B cell (primary cell): Measurements from ENCODE around the gene NRGN. TPM values are rescaled to one million over a fixed set of nuclear protein-coding genes. Genes with fewer than 3 reads are reported as not detected.

Source experiments
- ATAC-seq: fragments of 200-7000 bp; cut with Tn5 transposase; one replicate; pipeline ENCODE4 v1.10.0; 2021; ENCODE audit warnings: low read depth, mild to moderate bottlenecking, moderate number of reproducible peaks, moderate library complexity
- CTCF ChIA-PET: fragments of 350-600 bp; sonication (Branson Sonifier 250); formaldehyde crosslinking; loops from one replicate; lab custom pipeline; 2021; ENCODE audit warnings: antibody characterized with exemption, inconsistent platforms; lab: Charles Lee
- POLR2A ChIA-PET: fragments of 350-600 bp; sonication (Branson Sonifier 250); formaldehyde crosslinking; loops from one replicate; lab custom pipeline; 2021; ENCODE audit warnings: antibody characterized with exemption; lab: Charles Lee
- DNase-seq: peaks from one replicate; pipeline ENCODE4 v3.0.0; 2013
- H2AFZ ChIP-seq: 2 replicates; pipeline ENCODE4 v1.6.1; 2012; ENCODE audit warnings: mild to moderate bottlenecking, low read depth, low read length; ENCODE audit not compliant: insufficient read depth, poor library complexity, severe bottlenecking
- H3K27ac ChIP-seq, 2 donors: 1 replicate in 1 of 2; 2 replicates in 1 of 2; pipeline ENCODE4 v1.5.1; 2012 to 2013; ENCODE audit warnings: low read length in 2 of 2, mild to moderate bottlenecking in 2 of 2, moderate library complexity in 1 of 2
- H3K27me3 ChIP-seq, 4 experiments: fragments of 200-600 bp in 1 of 4; sonication (generic) in 1 of 4; replicated peaks in 1 of 4; 1 replicate in 2 of 4; 2 replicates in 2 of 4; pipeline versions ENCODE4 v1.6.1 to v1.7.0; 2013 to 2016; ENCODE audit warnings: low read length in 3 of 4, mild to moderate bottlenecking in 2 of 4, mixed read lengths in 1 of 4, moderate library complexity in 1 of 4; ENCODE audit not compliant: insufficient read depth in 4 of 4, control insufficient read depth in 3 of 4; ENCODE audit errors: control extremely low read depth in 1 of 4
- H3K36me3 ChIP-seq, 2 experiments: replicated peaks in 1 of 2; 1 replicate in 1 of 2; 2 replicates in 1 of 2; pipeline versions ENCODE4 v1.6.1 to v1.7.1; 2013; ENCODE audit warnings: low read length in 1 of 2; ENCODE audit not compliant: insufficient read depth in 2 of 2, control insufficient read depth in 1 of 2; ENCODE audit errors: control extremely low read depth in 1 of 2, extremely low read depth in 1 of 2
- H3K4me1 ChIP-seq, 2 donors: fragments of 200-600 bp in 1 of 2; sonication (generic) in 1 of 2; 1 replicate in 1 of 2; 2 replicates in 1 of 2; pipeline versions ENCODE4 v1.5.1 to v1.6.1; 2013 to 2017; ENCODE audit warnings: low read length in 2 of 2; ENCODE audit not compliant: control insufficient read depth in 2 of 2, insufficient read depth in 2 of 2
- H3K4me2 ChIP-seq: replicated peaks from 2 replicates; pipeline ENCODE3; 2012; ENCODE audit warnings: mild to moderate bottlenecking, low read depth, low read length; ENCODE audit not compliant: poor library complexity, severe bottlenecking
- H3K4me3 ChIP-seq, 5 experiments: fragments of 200-600 bp in 1 of 5; sonication (generic) in 1 of 5; 1 replicate in 3 of 5; 2 replicates in 2 of 5; pipeline versions ENCODE4 v1.5.1 to v1.7.0; 2011 to 2016; ENCODE audit warnings: low read length in 4 of 5, mild to moderate bottlenecking in 4 of 5, low read depth in 2 of 5, control low read depth in 1 of 5, moderate library complexity in 1 of 5; ENCODE audit not compliant: insufficient read depth in 1 of 5; ENCODE audit errors: control extremely low read depth in 1 of 5, extremely low read depth in 1 of 5
- H3K79me2 ChIP-seq: fragments of 200-600 bp; sonication (generic); one replicate; pipeline ENCODE4 v1.6.0; 2016; ENCODE audit warnings: low read length; ENCODE audit not compliant: control insufficient read depth, insufficient read depth
- H3K9ac ChIP-seq: fragments of 200-600 bp; sonication (generic); 2 replicates; pipeline ENCODE4 v1.6.1; 2017; ENCODE audit warnings: mild to moderate bottlenecking, low read length, moderate library complexity
- H3K9me3 ChIP-seq, 3 donors: one replicate each; pipeline versions ENCODE4 v1.6.1 to v1.7.1; 2013; ENCODE audit warnings: low read length in 2 of 3; ENCODE audit not compliant: control insufficient read depth in 2 of 3, insufficient read depth in 1 of 3; ENCODE audit errors: control extremely low read depth in 1 of 3
- H4K20me1 ChIP-seq: 2 replicates; pipeline ENCODE4 v1.6.0; 2012; ENCODE audit warnings: mild to moderate bottlenecking, low read length; ENCODE audit not compliant: insufficient read depth, control insufficient read depth, poor library complexity, severe bottlenecking
- H3K27ac Mint-ChIP-seq: one replicate; pipeline ENCODE4 v1.8.0; 2021; ENCODE audit warnings: mixed read lengths
- H3K27me3 Mint-ChIP-seq: one replicate; pipeline ENCODE4 v1.8.0; 2021; ENCODE audit warnings: mixed read lengths
- H3K4me1 Mint-ChIP-seq: one replicate; pipeline ENCODE4 v1.8.0; 2021; ENCODE audit warnings: mixed read lengths
- H3K4me3 Mint-ChIP-seq: one replicate; pipeline ENCODE4 v1.8.0; 2021; ENCODE audit warnings: mixed read lengths
- H3K9me3 Mint-ChIP-seq: one replicate; pipeline ENCODE4 v1.8.0; 2022; ENCODE audit warnings: mixed read lengths; ENCODE audit not compliant: insufficient read depth
- CTCF ChIP-seq: fragments of 200-600 bp; IDR thresholded peaks from one replicate; pipeline ENCODE4 v1.8.0; 2022; ENCODE audit warnings: antibody characterized with exemption, mild to moderate bottlenecking
- EZH2 ChIP-seq: IDR thresholded peaks from 2 replicates; pipeline ENCODE4 v1.6.1; 2012; ENCODE audit warnings: borderline replicate concordance, low read depth, mild to moderate bottlenecking, moderate library complexity, low read length; ENCODE audit not compliant: insufficient read depth, poor library complexity, severe bottlenecking
- WGBS: methylation state at CpG from one replicate; pipeline ENCODE4 v1.1.5; 2013; ENCODE audit warnings: missing lambda C conversion rate; ENCODE audit not compliant: insufficient coverage; 5-methylcytosine and 5-hydroxymethylcytosine counted together
- intact Hi-C: fragments of 100-400 bp; cut with micrococcal nuclease; formaldehyde crosslinking; loops from one replicate; pipeline ENCODE4 v1.10.0; 2022
- polyA plus RNA-seq: library from polyadenylated mRNA; depleted of rRNA; stranded (reverse); fragments of >200 nt; gene quantifications from 2 replicates; pipeline ENCODE4 v1.2.3, GENCODE V29; 2012
- total RNA-seq, 2 donors: library from RNA; stranded (reverse); fragments of 120-200 nt in 1 of 2; gene quantifications; 1 replicate in 1 of 2; 2 replicates in 1 of 2; pipeline versions ENCODE4 v1.2.3 to v1.2.4, GENCODE V29; 2013 to 2022

The NRGN gene
- total and polyA plus RNA-seq, 2 donors (not counting 1 experiment from before 2014, with no cell fraction given), result 3.1 TPM; not detected in 1

GRCh38 chr11:124766156-124766555 lies 26.4 kb downstream of the NRGN start:
- H4K20me1 ChIP-seq, result peaks cover 3% of the 10 kb centered on the region
- Mint-ChIP-seq H3K4me3 (no peak overlapping the region), H3K27ac (no peak overlapping the region), H3K27me3 (no peaks in the 10 kb centered on the region), H3K9me3 (no peaks in the 10 kb centered on the region), H3K4me1 (peaks cover 19% of the 10 kb centered on the region)
- DNase-seq, result no peak
- no CpG with 5 or more reads among the region's 2 CpGs for WGBS
- H3K4me2 ChIP-seq, result no peak overlapping the region
- H3K4me1 ChIP-seq, result peaks cover 12 to 27% of the 10 kb centered on the region in 2 donors
- no peak overlapping the region for H3K27ac ChIP-seq
- H3K27me3 ChIP-seq, result peaks cover 0 to 5% (median 2%) of the 10 kb centered on the region in 4 experiments
- peaks cover 2 to 23% of the 10 kb centered on the region in 2 experiments for H3K36me3 ChIP-seq
- no peaks in the 10 kb centered on the region for H3K9me3 ChIP-seq
- CTCF ChIA-PET, result interaction anchor here (0.6 to 11.1 kb wide), 10 partner anchors 11 to 365 kb away, joined by 3 to 202 read pairs (median 4); partner anchors contain the start of genes MSANTD2, SIAE, SPA17 and VSIG2
- no peak for ATAC-seq
- H2AFZ ChIP-seq, result no peak overlapping the region
- no peak overlapping the region for H3K4me3 ChIP-seq
- peaks cover 7% of the 10 kb centered on the region for H3K79me2 ChIP-seq
- TF ChIP-seq EZH2 (no peak), CTCF (no peak)
- intact Hi-C loops, result no loop called here
- POLR2A ChIA-PET, result interaction anchor here (0.6 kb wide), 1 partner anchor 72 kb away, joined by 4 read pairs; no protein-coding TSS in a partner anchor
- H3K9ac ChIP-seq, result no peak overlapping the region

- Mint-ChIP-seq H3K4me1 (peaks cover 3% of the 10 kb centered on the region), H3K4me3 (no peak overlapping the region), H3K27me3 (no peaks in the 10 kb centered on the region), H3K27ac (no peak overlapping the region), H3K9me3 (no peaks in the 10 kb centered on the region)
- Histone ChIP-seq H3K27me3 (no peaks in the 10 kb centered on the region), H4K20me1 (no peaks in the 10 kb centered on the region), H2AFZ (no peak overlapping the region), H3K9me3 (no peaks in the 10 kb centered on the region), H3K4me3 (no peak overlapping the region), H3K4me2 (no peak overlapping the region), H3K4me1 (peaks cover 2 to 4% of the 10 kb centered on the region in 2 donors), H3K9ac (no peak overlapping the region), H3K79me2 (no peaks in the 10 kb centered on the region), H3K27ac (no peak overlapping the region), H3K36me3 (peaks cover 4 to 33% of the 10 kb centered on the region in 2 experiments)
- CTCF ChIA-PET, result interaction anchor here (0.9 to 10.4 kb wide), 6 partner anchors 10 to 125 kb away, joined by 3 to 202 read pairs (median 3); no protein-coding TSS in a partner anchor
- TF ChIP-seq CTCF (no peak), EZH2 (no peak)
- intact Hi-C loops, result no loop called here
- ATAC-seq, result no peak
- POLR2A ChIA-PET, result no interaction called here
- DNase-seq, result no peak
- WGBS, result 97% methylated on average over 5 of the region's 8 CpGs
Observed at GRCh38 chr11:124768914-124769313, 29.2 kb downstream of the NRGN start.
